Measurements from ENCODE around the gene NFXL1. TPM values are rescaled to one million over a fixed set of nuclear protein-coding genes. Genes with fewer than 3 reads are reported as not detected.

Gene NFXL1
- total and polyA plus RNA-seq, 3 experiments from 2014 or later, result 9.7 to 11.5 (median 10.0) TPM

GRCh38 chr4:47838445-47838844 lies 75.9 kb downstream of the NFXL1 start:
- CTCF ChIA-PET, result interaction anchor here (1.2 to 1.5 kb wide), 2 partner anchors 133 to 150 kb away, joined by 3 to 4 read pairs; no protein-coding TSS in a partner anchor
- Histone ChIP-seq H3K4me1 (ENCODE audit: insufficient read depth, low read length) (peaks cover 23% of the 10 kb centered on the region), H3K36me3 (ENCODE audit: insufficient read depth, low read length) (no peaks in the 10 kb centered on the region), H3K27ac (ENCODE audit: low read depth, low read length) (no peak overlapping the region), H3K27me3 (ENCODE audit: insufficient read depth, low read length, poor library complexity, severe bottlenecking) (no peaks in the 10 kb centered on the region), H3K9me3 (ENCODE audit: low read length) (no peaks in the 10 kb centered on the region), H3K4me3 (ENCODE audit: low read length) (no peak overlapping the region)
- POLR2A ChIA-PET, result no interaction called here
- peaks cover 11 to 41% (median 31%) of the 10 kb centered on the region in 3 donors for H3K4me1 Mint-ChIP-seq
- no peak for DNase-seq
- H3K9me3 Mint-ChIP-seq, result no peaks in the 10 kb centered on the region
- H3K36me3 Mint-ChIP-seq, result peaks cover 0 to under 1% (median under 1%) of the 10 kb centered on the region in 3 donors
- peak overlapping the region in 2 of 8 donors; percentile 40 to 72 for H3K27ac Mint-ChIP-seq
- H3K27me3 Mint-ChIP-seq, result no peaks in the 10 kb centered on the region
- peak overlapping the region in 6 of 7 donors; percentile 87 to 95 (median 90) for H3K4me3 Mint-ChIP-seq

DNA sequence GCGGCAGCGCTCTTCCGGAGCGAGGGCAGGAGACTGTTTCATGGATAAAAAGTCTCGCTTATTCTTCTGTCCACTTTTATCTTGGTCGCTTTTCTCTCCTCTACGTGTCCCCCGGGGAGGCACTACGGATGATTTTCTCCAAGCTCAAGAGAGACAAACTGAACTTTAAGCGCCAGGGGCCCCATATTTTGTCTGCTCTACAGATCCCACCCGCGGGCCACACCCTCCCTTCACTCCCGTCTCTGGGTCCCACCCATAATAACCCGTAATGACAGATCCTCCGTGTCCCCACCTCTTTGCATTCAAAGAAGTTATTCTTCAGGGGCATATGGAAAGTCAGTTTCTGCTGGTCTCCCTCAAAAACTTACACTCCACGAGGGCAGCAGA lies 76.5 kb downstream of the NFXL1 start, which contains the start of gene CORIN:
TSS of gene CORIN (minus strand) at position 160 of the 387 bp plus-strand sequence. CDS start at position 42, 118 bp downstream.
- H3K27me3 ChIP-seq (ENCODE audit: insufficient read depth, low read length, poor library complexity, severe bottlenecking), result no peaks in the 10 kb centered on the region
- H3K4me3 ChIP-seq (ENCODE audit: low read length), result peak within 1 kb of the TSS; percentile 61
- no peaks in the 10 kb centered on the region for H3K36me3 ChIP-seq (ENCODE audit: insufficient read depth, low read length)
- no peaks in the 10 kb centered on the region for H3K9me3 ChIP-seq (ENCODE audit: low read length)
- DNase-seq, result no peak
- ChIA-PET POLR2A (no interaction called here), CTCF (interaction anchor here (1.0 to 2.1 kb wide), 4 partner anchors 11 to 149 kb away, joined by 3 to 9 read pairs (median 6); partner anchors contain the start of gene NFXL1)
- H3K27me3 Mint-ChIP-seq, result no peaks in the 10 kb centered on the region
- H3K4me3 Mint-ChIP-seq, result peak within 1 kb of the TSS; percentile 87 to 95 (median 88)
- no peaks in the 10 kb centered on the region for H3K36me3 Mint-ChIP-seq
- H3K9me3 Mint-ChIP-seq, result no peaks in the 10 kb centered on the region
- peaks cover 23% of the 10 kb centered on the region for H3K4me1 ChIP-seq (ENCODE audit: insufficient read depth, low read length)
- H3K27ac Mint-ChIP-seq, result peak within 1 kb of the TSS in 7 of 8 donors; percentile 41 to 84 (median 71)
- peak within 1 kb of the TSS; percentile 2 for H3K27ac ChIP-seq (ENCODE audit: low read depth, low read length)
- H3K4me1 Mint-ChIP-seq, result peaks cover 11 to 41% (median 31%) of the 10 kb centered on the region in 3 donors

GRCh38 chr4:47837094-47837907 lies 77.1 kb downstream of the NFXL1 start:
- Histone ChIP-seq H3K27me3 (ENCODE audit: insufficient read depth, low read length, poor library complexity, severe bottlenecking) (no peaks in the 10 kb centered on the region), H3K36me3 (ENCODE audit: insufficient read depth, low read length) (no peaks in the 10 kb centered on the region), H3K27ac (ENCODE audit: low read depth, low read length) (peak overlapping the region; percentile 2), H3K9me3 (ENCODE audit: low read length) (no peaks in the 10 kb centered on the region), H3K4me3 (ENCODE audit: low read length) (peak overlapping the region; percentile 61), H3K4me1 (ENCODE audit: insufficient read depth, low read length) (peaks cover 23% of the 10 kb centered on the region)
- H3K9me3 Mint-ChIP-seq, result no peaks in the 10 kb centered on the region
- peak; percentile 25 to 67 (median 37) for DNase-seq
- H3K27ac Mint-ChIP-seq, result peak overlapping the region in 7 of 8 donors; percentile 40 to 76 (median 70)
- H3K4me3 Mint-ChIP-seq, result peak overlapping the region; percentile 87 to 95 (median 88)
- CTCF ChIA-PET, result interaction anchor here (0.6 to 2.1 kb wide), 12 partner anchors 11 to 171 kb away, joined by 3 to 9 read pairs (median 3); partner anchors contain the start of gene NFXL1
- H3K27me3 Mint-ChIP-seq, result no peaks in the 10 kb centered on the region
- POLR2A ChIA-PET, result interaction anchor here (0.6 kb wide), 1 partner anchor 18 kb away, joined by 4 read pairs; no protein-coding TSS in a partner anchor
- H3K36me3 Mint-ChIP-seq, result no peaks in the 10 kb centered on the region
- H3K4me1 Mint-ChIP-seq, result peaks cover 11 to 41% (median 31%) of the 10 kb centered on the region in 3 donors

GRCh38 chr4:47836641-47837093 lies 77.7 kb downstream of the NFXL1 start:
- peak overlapping the region; percentile 61 for H3K4me3 ChIP-seq (ENCODE audit: low read length)
- CTCF ChIA-PET, result interaction anchor here (0.6 to 2.1 kb wide), 11 partner anchors 10 to 170 kb away, joined by 3 to 9 read pairs (median 3); partner anchors contain the start of gene NFXL1
- H3K27ac Mint-ChIP-seq, result peak overlapping the region in 5 of 8 donors; percentile 35 to 76 (median 53)
- H3K4me3 Mint-ChIP-seq, result peak overlapping the region; percentile 87 to 95 (median 88)
- no peaks in the 10 kb centered on the region for H3K27me3 Mint-ChIP-seq
- H3K36me3 Mint-ChIP-seq, result no peaks in the 10 kb centered on the region
- no peaks in the 10 kb centered on the region for H3K9me3 Mint-ChIP-seq
- H3K36me3 ChIP-seq (ENCODE audit: insufficient read depth, low read length), result no peaks in the 10 kb centered on the region
- peak overlapping the region; percentile 2 for H3K27ac ChIP-seq (ENCODE audit: low read depth, low read length)
- H3K4me1 ChIP-seq (ENCODE audit: insufficient read depth, low read length), result peaks cover 23% of the 10 kb centered on the region
- H3K27me3 ChIP-seq (ENCODE audit: insufficient read depth, low read length, poor library complexity, severe bottlenecking), result no peaks in the 10 kb centered on the region
- H3K9me3 ChIP-seq (ENCODE audit: low read length), result no peaks in the 10 kb centered on the region
- DNase-seq, result peak; percentile 24 to 61 (median 35)
- POLR2A ChIA-PET, result interaction anchor here (0.6 kb wide), 1 partner anchor 18 kb away, joined by 4 read pairs; no protein-coding TSS in a partner anchor
- H3K4me1 Mint-ChIP-seq, result peaks cover 11 to 41% (median 31%) of the 10 kb centered on the region in 3 donors

GRCh38 chr4:47835494-47835893 lies 78.9 kb downstream of the NFXL1 start:
- no peak overlapping the region for H3K27ac Mint-ChIP-seq
- Histone ChIP-seq H3K27ac (ENCODE audit: low read depth, low read length) (no peak overlapping the region), H3K27me3 (ENCODE audit: insufficient read depth, low read length, poor library complexity, severe bottlenecking) (no peaks in the 10 kb centered on the region), H3K4me1 (ENCODE audit: insufficient read depth, low read length) (peaks cover 23% of the 10 kb centered on the region), H3K4me3 (ENCODE audit: low read length) (no peak overlapping the region), H3K36me3 (ENCODE audit: insufficient read depth, low read length) (no peaks in the 10 kb centered on the region), H3K9me3 (ENCODE audit: low read length) (no peaks in the 10 kb centered on the region)
- peak overlapping the region in 5 of 7 donors; percentile 87 to 91 (median 88) for H3K4me3 Mint-ChIP-seq
- ChIA-PET POLR2A (no interaction called here), CTCF (interaction anchor here (2.1 kb wide), 1 partner anchor 78 kb away, joined by 7 read pairs; the partner anchor contains the start of gene NFXL1)
- H3K36me3 Mint-ChIP-seq, result no peaks in the 10 kb centered on the region
- H3K27me3 Mint-ChIP-seq, result peaks cover 0 to 1% of the 10 kb centered on the region in 2 donors
- DNase-seq, result no peak
- no peaks in the 10 kb centered on the region for H3K9me3 Mint-ChIP-seq
- H3K4me1 Mint-ChIP-seq, result peaks cover 11 to 41% (median 31%) of the 10 kb centered on the region in 3 donors

GRCh38 chr4:47831026-47831679 lies 83.2 kb downstream of the NFXL1 start:
- no peak for DNase-seq
- Histone ChIP-seq H3K27ac (ENCODE audit: low read depth, low read length) (no peak overlapping the region), H3K4me1 (ENCODE audit: insufficient read depth, low read length) (peaks cover 15% of the 10 kb centered on the region), H3K4me3 (ENCODE audit: low read length) (no peak overlapping the region), H3K9me3 (ENCODE audit: low read length) (no peaks in the 10 kb centered on the region), H3K36me3 (ENCODE audit: insufficient read depth, low read length) (no peaks in the 10 kb centered on the region), H3K27me3 (ENCODE audit: insufficient read depth, low read length, poor library complexity, severe bottlenecking) (no peaks in the 10 kb centered on the region)
- ChIA-PET CTCF (interaction anchor here (1.3 to 1.5 kb wide), 2 partner anchors 8 to 9 kb away, joined by 3 to 4 read pairs; no protein-coding TSS in a partner anchor), POLR2A (no interaction called here)
- no peak overlapping the region for H3K4me3 Mint-ChIP-seq
- H3K27ac Mint-ChIP-seq, result no peak overlapping the region
- peaks cover 3 to 8% of the 10 kb centered on the region in 2 donors for H3K27me3 Mint-ChIP-seq
- H3K36me3 Mint-ChIP-seq, result no peaks in the 10 kb centered on the region
- H3K4me1 Mint-ChIP-seq, result peaks cover 15 to 27% (median 21%) of the 10 kb centered on the region in 3 donors
- H3K9me3 Mint-ChIP-seq, result no peaks in the 10 kb centered on the region

GRCh38 chr4:47830265-47831025 lies 83.9 kb downstream of the NFXL1 start:
- Histone ChIP-seq H3K36me3 (ENCODE audit: insufficient read depth, low read length) (no peaks in the 10 kb centered on the region), H3K4me3 (ENCODE audit: low read length) (no peak overlapping the region), H3K27ac (ENCODE audit: low read depth, low read length) (no peak overlapping the region), H3K4me1 (ENCODE audit: insufficient read depth, low read length) (peaks cover 8% of the 10 kb centered on the region), H3K27me3 (ENCODE audit: insufficient read depth, low read length, poor library complexity, severe bottlenecking) (no peaks in the 10 kb centered on the region), H3K9me3 (ENCODE audit: low read length) (no peaks in the 10 kb centered on the region)
- Mint-ChIP-seq H3K4me1 (peaks cover 10 to 20% (median 14%) of the 10 kb centered on the region in 3 donors), H3K36me3 (no peaks in the 10 kb centered on the region), H3K9me3 (no peaks in the 10 kb centered on the region), H3K27me3 (peaks cover 3 to 12% of the 10 kb centered on the region in 2 donors), H3K4me3 (no peak overlapping the region), H3K27ac (no peak overlapping the region)
- POLR2A ChIA-PET, result no interaction called here
- DNase-seq, result no peak
- CTCF ChIA-PET, result interaction anchor here (1.3 kb wide), 1 partner anchor 10 kb away, joined by 3 read pairs; no protein-coding TSS in a partner anchor
